Left lobe of liver (tissue), 2 donors: ENCODE data around the gene KRTAP9-3. TPM values are rescaled to one million over a fixed set of nuclear protein-coding genes. Genes with fewer than 3 reads are reported as not detected.
"Not testable (repeated sequence)": the region's sequence is repeated elsewhere in the genome, so short reads cannot be mapped to it uniquely, and the experiment has no call there.

Source experiments
- ATAC-seq: fragments of 200-7000 bp; cut with Tn5 transposase; one replicate; pipeline ENCODE4 v1.9.1; 2020; ENCODE audit warnings: mild to moderate bottlenecking, moderate library complexity
- DNase-seq: peaks from one replicate; pipeline ENCODE4 v3.0.0-alpha.2; 2020; ENCODE audit warnings: low spot score
- total RNA-seq: library from RNA; stranded (reverse); gene quantifications from one replicate; pipeline ENCODE4 v1.2.1, GENCODE V29; 2021
- donor health status: DM: no; HTN: no; CAD: no; lungs with moderate emphysema.
- donor health status: DM: no; HTN: yes; CAD: no.

Gene KRTAP9-3
- total RNA-seq, 1 donor from 2014 or later = not detected

DNA sequence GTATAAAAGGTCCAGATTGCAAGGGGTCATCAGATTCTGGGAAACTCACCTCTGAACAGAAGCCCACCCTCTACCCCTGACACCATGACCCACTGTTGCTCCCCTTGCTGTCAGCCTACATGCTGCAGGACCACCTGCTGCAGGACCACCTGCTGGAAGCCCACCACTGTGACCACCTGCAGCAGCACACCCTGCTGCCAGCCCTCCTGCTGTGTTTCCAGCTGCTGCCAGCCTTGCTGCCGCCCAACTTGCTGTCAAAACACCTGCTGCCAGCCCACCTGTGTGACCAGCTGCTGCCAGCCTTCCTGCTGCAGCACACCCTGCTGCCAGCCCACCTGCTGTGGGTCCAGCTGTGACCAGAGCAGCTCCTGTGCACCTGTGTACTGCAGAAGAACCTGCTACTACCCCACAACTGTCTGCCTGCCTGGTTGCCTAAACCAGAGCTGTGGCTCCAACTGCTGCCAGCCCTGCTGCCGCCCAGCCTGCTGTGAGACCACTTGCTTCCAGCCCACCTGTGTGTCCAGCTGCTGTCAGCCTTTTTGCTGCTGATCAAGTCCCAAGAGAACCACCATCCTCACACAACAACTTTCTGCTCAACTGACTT is 17.5 kb downstream of the KRTAP9-3 start, which contains the start of gene KRTAP9-4:
Gene KRTAP9-4 (plus strand): TSS at position 51 of the 604 bp plus-strand sequence. CDS start 34 bp downstream, at position 85.
- not testable (repeated sequence) for DNase-seq, ATAC-seq

DNA sequence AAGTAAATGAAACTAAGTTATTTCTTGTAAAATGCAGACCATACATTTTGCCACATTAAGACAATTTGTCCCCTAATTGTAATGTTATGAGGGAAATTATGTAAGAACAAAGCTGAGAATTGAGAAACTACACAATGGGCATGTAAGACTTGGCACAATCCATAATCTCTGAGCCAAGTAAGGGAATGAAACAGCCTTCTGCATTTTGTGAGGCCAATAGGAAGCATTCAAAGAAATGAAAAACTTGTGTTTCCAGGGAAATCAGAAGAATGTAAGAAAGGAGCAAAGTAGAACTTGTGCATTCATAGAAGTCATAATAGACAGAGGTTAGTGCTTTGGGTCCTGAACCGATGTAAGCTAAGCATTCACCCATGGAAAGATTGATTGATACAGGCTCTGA is 19.0 kb downstream of the KRTAP9-3 start:
- no peak for ATAC-seq
- DNase-seq = no peak

DNA sequence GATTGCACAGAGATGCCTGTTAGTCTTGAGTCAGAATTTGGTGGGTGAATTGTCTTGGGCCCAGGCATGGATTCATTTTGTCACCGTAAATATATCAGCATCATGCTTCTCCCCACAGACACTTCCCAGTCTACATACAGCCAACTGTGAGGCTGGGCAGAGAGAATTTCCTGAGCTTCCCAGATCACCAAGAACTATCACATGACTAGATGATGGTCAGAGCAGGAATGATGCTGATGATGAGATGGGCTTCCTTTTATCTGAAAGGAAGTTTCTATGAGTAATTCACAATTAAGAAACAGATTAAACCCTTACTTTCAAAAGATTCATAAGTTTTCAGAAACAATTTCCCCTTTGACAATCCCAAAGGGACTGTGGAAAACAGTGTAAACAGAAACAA is 22.6 kb downstream of the KRTAP9-3 start:
- DNase-seq (no peak), ATAC-seq (no peak)

- not testable (repeated sequence) for DNase-seq, ATAC-seq
Measured at GRCh38 chr17:41255381-41256290, 23.4 kb downstream of the KRTAP9-3 start, which contains the start of gene KRTAP9-9. TSS of gene KRTAP9-9 (plus strand) at chr17:41255384.

- DNase-seq (no peak), ATAC-seq (no peak)
Measured at GRCh38 chr17:41256291-41256685, 24.0 kb downstream of the KRTAP9-3 start.

DNA sequence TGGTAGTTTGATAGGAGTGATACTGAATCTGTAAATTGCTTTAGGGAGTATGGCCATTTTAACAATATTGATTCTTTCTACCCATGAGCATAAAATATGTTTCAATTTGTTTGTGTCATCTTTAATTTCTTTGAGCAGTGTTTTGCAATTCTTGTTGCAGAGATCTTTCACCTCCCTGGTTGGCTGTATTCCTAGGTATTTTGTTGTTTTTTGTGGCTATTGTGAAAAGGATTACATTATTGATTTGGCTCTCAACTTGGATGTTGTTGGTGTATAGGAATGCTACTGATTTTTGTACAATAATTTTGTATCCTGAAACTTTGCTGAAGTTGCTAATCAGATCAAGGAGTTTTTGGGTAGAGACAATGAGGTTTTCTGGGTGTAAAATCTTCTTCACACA is 26.2 kb downstream of the KRTAP9-3 start:
- DNase-seq (no peak), ATAC-seq (no peak)

DNA sequence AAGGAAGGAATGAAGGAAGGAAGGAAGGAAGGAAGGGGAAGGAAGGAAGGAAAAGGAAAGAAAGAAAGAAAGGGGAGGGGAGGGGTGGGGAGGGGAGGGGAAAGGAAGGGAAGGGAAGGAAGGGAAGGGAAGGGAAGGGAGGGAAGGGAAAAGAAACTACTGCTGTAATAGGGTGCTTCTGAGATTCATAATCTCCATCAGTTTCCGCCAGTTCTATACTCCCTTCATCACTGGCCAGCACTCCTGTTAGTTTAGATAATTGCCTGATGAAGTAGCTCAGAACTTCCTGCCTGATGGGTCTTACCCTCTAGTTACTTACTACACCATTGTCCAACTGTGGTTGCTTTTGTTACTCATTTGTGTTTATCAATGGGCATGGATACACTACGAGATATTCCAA is 31.0 kb downstream of the KRTAP9-3 start:
- no peak for DNase-seq
- ATAC-seq = no peak

DNA sequence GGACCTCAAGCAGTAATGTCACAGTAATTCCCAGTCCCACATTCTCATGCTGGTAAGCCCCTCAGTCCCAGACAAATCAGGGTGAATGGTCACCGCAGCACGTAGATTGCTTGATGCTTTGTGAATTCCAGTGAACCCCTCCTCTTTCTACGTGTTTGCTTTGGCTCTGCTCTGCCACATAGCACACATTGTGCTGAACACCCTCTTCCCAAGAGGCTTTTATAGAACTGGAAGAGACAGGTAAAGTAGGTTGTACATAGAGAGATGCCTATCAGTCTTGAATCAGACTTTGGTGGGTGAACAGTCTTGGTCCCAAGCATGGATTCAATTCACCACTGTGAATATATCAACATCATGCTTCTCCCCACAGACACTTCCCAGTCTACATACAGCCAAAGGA is 32.4 kb downstream of the KRTAP9-3 start:
- ATAC-seq (no peak), DNase-seq (no peak)

DNA sequence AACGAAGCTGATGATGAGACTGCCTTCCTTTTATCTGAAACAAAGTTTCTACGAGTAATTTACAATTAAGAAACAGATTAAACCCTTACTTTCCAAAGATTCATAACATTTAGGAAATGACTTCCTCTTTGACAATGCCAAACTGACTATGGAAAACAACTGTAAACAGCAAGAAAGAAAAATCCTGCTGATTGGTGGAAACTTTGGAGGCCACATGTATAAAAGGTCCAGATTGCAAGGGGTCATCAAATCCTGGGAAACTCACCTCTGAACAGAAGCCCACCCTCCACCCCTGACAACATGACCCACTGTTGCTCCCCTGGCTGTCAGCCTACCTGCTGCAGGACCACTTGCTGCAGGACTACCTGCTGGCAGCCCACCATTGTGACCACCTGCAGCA is 32.8 kb downstream of the KRTAP9-3 start, which contains the start of gene KRTAP9-6:
Gene KRTAP9-6 (plus strand): TSS at position 301 of the 400 bp plus-strand sequence. CDS start 0 bp downstream, at position 301.
- no peak for DNase-seq

DNA sequence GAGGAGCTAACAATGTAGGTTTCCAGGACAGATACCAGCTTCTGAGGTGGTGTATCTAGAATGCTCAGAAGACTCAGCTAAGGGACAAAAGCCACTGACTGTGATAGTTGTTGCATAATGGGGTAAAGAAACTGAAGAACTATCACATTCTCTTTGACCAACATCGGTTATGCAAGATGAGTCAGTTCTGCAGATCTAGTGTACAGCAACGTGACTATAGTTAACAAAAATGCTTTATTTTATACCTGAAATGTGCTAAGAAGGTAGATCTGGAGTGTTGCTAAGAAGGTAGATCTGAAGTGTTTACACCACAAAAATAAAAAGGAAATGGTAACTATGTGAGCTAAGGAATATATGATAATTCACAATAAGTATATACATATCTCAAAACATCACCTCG is 35.5 kb downstream of the KRTAP9-3 start:
- no peak for DNase-seq
- no peak for ATAC-seq

More for the DNA sequence above, 32.8 kb downstream of the KRTAP9-3 start, which contains the start of gene KRTAP9-6:
- no peak for ATAC-seq

DNA sequence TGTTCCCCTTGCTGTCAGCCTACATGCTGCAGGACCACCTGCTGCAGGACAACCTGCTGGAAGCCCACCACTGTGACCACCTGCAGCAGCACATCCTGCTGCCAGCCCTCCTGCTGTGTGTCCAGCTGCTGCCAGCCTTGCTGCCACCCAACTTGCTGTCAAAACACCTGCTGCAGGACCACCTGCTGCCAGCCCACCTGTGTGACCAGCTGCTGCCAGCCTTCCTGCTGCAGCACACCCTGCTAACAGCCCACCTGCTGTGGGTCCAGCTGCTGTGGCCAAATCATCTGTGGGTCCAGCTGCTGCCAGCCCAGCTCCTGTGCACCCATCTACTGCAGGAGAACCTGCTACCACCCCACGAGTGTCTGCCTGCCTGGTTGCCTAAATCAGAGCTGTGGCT is 39.1 kb downstream of the KRTAP9-3 start:
- not testable (repeated sequence) for ATAC-seq, DNase-seq

GRCh38 chr17:41271858-41272257 is 39.6 kb downstream of the KRTAP9-3 start:
- no peak for ATAC-seq

DNA sequence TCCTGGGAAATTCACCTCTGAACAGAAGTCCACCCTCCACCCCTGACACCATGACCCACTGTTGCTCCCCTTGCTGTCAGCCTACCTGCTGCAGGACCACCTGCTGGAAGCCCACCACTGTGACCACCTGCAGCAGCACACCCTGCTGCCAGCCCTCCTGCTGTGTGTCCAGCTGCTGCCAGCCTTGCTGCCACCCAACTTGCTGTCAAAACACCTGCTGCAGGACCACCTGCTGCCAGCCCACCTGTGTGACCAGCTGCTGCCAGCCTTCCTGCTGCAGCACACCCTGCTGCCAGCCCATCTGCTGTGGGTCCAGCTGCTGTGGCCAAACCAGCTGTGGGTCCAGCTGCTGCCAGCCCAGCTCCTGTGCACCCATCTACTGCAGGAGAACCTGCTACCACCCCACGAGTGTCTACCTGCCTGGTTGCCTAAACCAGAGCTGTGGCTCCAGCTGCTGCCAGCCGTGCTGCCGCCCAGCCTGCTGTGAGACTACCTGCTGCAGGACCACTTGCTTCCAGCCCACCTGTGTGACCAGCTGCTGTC is 43.5 kb downstream of the KRTAP9-3 start, which contains the start of gene KRTAP9-7:
Gene KRTAP9-7 (plus strand): TSS at position 51 of the 543 bp plus-strand sequence. CDS start 0 bp downstream, at position 51.
- DNase-seq, ATAC-seq: not testable (repeated sequence)

More at GRCh38 chr17:41271858-41272257, 39.6 kb downstream of the KRTAP9-3 start:
- DNase-seq = no peak

- no peak for ATAC-seq
- DNase-seq = no peak
Measured at GRCh38 chr17:41278176-41278955, 46.1 kb downstream of the KRTAP9-3 start.

Other genes with a start within 250 kb of the KRTAP9-3 start
- not detected for gene KRT40, start 248.1 kb upstream of the KRTAP9-3 start, total RNA-seq
- not detected for gene KRTAP3-3, start 238.3 kb upstream of the KRTAP9-3 start, total RNA-seq
- not detected for gene KRTAP3-2, start 232.5 kb upstream of the KRTAP9-3 start, total RNA-seq
- gene KRTAP3-1, start 223.3 kb upstream of the KRTAP9-3 start, total RNA-seq = not detected
- not detected for gene KRTAP1-5, start 205.2 kb upstream of the KRTAP9-3 start, total RNA-seq
- gene KRTAP1-4, start 202.3 kb upstream of the KRTAP9-3 start, total RNA-seq = not detected
- not detected for gene KRTAP1-3, start 197.6 kb upstream of the KRTAP9-3 start, total RNA-seq
- gene KRTAP1-1, start 191.0 kb upstream of the KRTAP9-3 start, total RNA-seq = not detected
- not detected for gene KRTAP2-1, start 185.1 kb upstream of the KRTAP9-3 start, total RNA-seq
- not detected for gene KRTAP2-2, start 177.2 kb upstream of the KRTAP9-3 start, total RNA-seq
- gene KRTAP2-3, start 172.3 kb upstream of the KRTAP9-3 start, total RNA-seq = not detected
- not detected for gene KRTAP2-4, start 166.6 kb upstream of the KRTAP9-3 start, total RNA-seq
- gene KRTAP4-7, start 148.3 kb upstream of the KRTAP9-3 start, total RNA-seq = not detected
- not detected for gene KRTAP4-8, start 134.3 kb upstream of the KRTAP9-3 start, total RNA-seq
- not detected for gene KRTAP4-16, start 130.2 kb upstream of the KRTAP9-3 start, total RNA-seq
- not detected for gene KRTAP4-9, start 127.1 kb upstream of the KRTAP9-3 start, total RNA-seq
- gene KRTAP4-11, start 114.1 kb upstream of the KRTAP9-3 start, total RNA-seq = not detected
- not detected for gene KRTAP4-12, start 108.3 kb upstream of the KRTAP9-3 start, total RNA-seq
- not detected for gene KRTAP4-6, start 91.9 kb upstream of the KRTAP9-3 start, total RNA-seq
- gene KRTAP4-5, start 82.6 kb upstream of the KRTAP9-3 start, total RNA-seq = not detected
- not detected for gene KRTAP4-4, start 71.7 kb upstream of the KRTAP9-3 start, total RNA-seq
- not detected for gene KRTAP4-3, start 64.2 kb upstream of the KRTAP9-3 start, total RNA-seq
- not detected for gene KRTAP4-2, start 54.2 kb upstream of the KRTAP9-3 start, total RNA-seq
- not detected for gene KRTAP4-1, start 47.5 kb upstream of the KRTAP9-3 start, total RNA-seq
- gene KRTAP9-1, start 42.6 kb upstream of the KRTAP9-3 start, total RNA-seq = not detected
- not detected for gene KRTAP9-2, start 5.8 kb upstream of the KRTAP9-3 start, total RNA-seq
- gene KRTAP9-8, start 5.5 kb downstream of the KRTAP9-3 start, total RNA-seq = not detected
- not detected for gene KRTAP9-4, start 17.2 kb downstream of the KRTAP9-3 start, total RNA-seq
- not detected for gene KRTAP9-9, start 22.9 kb downstream of the KRTAP9-3 start, total RNA-seq
- gene KRTAP9-6, start 32.9 kb downstream of the KRTAP9-3 start, total RNA-seq = not detected
- gene KRTAP9-7, start 43.2 kb downstream of the KRTAP9-3 start, total RNA-seq = not detected
- not detected for gene KRTAP29-1, start 70.4 kb downstream of the KRTAP9-3 start, total RNA-seq
- gene KRTAP16-1, start 76.9 kb downstream of the KRTAP9-3 start, total RNA-seq = not detected
- not detected for gene KRTAP17-1, start 83.3 kb downstream of the KRTAP9-3 start, total RNA-seq
- not detected for gene KRT33A, start 118.4 kb downstream of the KRTAP9-3 start, total RNA-seq
- not detected for gene KRT33B, start 137.4 kb downstream of the KRTAP9-3 start, total RNA-seq
- not detected for gene KRT34, start 149.9 kb downstream of the KRTAP9-3 start, total RNA-seq
- gene KRT31, start 165.2 kb downstream of the KRTAP9-3 start, total RNA-seq = not detected
- not detected for gene KRT37, start 192.1 kb downstream of the KRTAP9-3 start, total RNA-seq
- not detected for gene KRT38, start 208.5 kb downstream of the KRTAP9-3 start, total RNA-seq
- gene KRT32, start 234.9 kb downstream of the KRTAP9-3 start, total RNA-seq = not detected
- not detected for gene KRT35, start 248.7 kb downstream of the KRTAP9-3 start, total RNA-seq